HepG2 (cell line): ENCODE measurements around the gene ZNF214. TPM values are rescaled to one million over a fixed set of nuclear protein-coding genes. Genes with fewer than 3 reads are reported as not detected.

Experiments
- ATAC-seq: fragments of 200-7000 bp; cut with Tn5 transposase; 3 replicates; pipeline ENCODE4 v1.9.1; 2020; ENCODE audit warnings: mild to moderate bottlenecking, moderate library complexity
- BruUV-seq: library from RNA; stranded (reverse); fragments of 400-500 nt; replicated peaks from 2 replicates; lab custom pipeline; 2021; lab: Mats Ljungman, UMichigan
- CTCF ChIA-PET: fragments of 300-600 bp; formaldehyde crosslinking; extraction: SDS; loops from one replicate; lab custom pipeline; 2021; ENCODE audit warnings: low total read pairs, inconsistent platforms, low intra/inter-chr PET ratio; lab: Yijun Ruan, JAX
- POLR2A ChIA-PET: fragments of 350-600 bp; sonication (Branson Sonifier 250); formaldehyde crosslinking; loops from one replicate; lab custom pipeline; 2020; ENCODE audit warnings: antibody characterized with exemption, inconsistent platforms; lab: Yijun Ruan, JAX
- DNase-seq: peaks from one replicate; pipeline ENCODE4 v3.0.0-alpha.2; 2015; ENCODE audit warnings: low spot score
- FAIRE-seq: peaks from 3 replicates; lab custom pipeline; 2011; peaks lifted over from hg19 to GRCh38; lab: Jason Lieb, UNC
- H2AFZ ChIP-seq: one replicate; pipeline ENCODE4 v1.6.1; 2011; ENCODE audit warnings: low read length, inconsistent platforms
- H3K27ac ChIP-seq: fragments of 300-600 bp; 3 replicates; pipeline ENCODE4 v1.8.0; 2011; ENCODE audit warnings: mixed run types, mild to moderate bottlenecking, mixed read lengths, low read length, inconsistent platforms; ENCODE audit not compliant: insufficient read depth; ENCODE audit errors: extremely low read length
- H3K27me3 ChIP-seq, 2 experiments: fragments of 200-600 bp in 1 of 2; 2 replicates in 1 of 2; 3 replicates in 1 of 2; pipeline versions ENCODE4 v1.6.0 to v1.8.0; 2011; ENCODE audit warnings: low read length in 2 of 2, mild to moderate bottlenecking in 2 of 2, moderate library complexity in 2 of 2, inconsistent platforms in 1 of 2; ENCODE audit not compliant: insufficient read depth in 2 of 2, control insufficient read depth in 1 of 2
- H3K36me3 ChIP-seq, 2 experiments: fragments of 200-600 bp in 1 of 2; replicated peaks in 1 of 2; 2 replicates in 1 of 2; 3 replicates in 1 of 2; pipeline versions ENCODE4 v1.5.1 to v1.8.0; 2011; ENCODE audit warnings: low read length in 2 of 2, inconsistent platforms in 1 of 2; ENCODE audit not compliant: insufficient read depth in 2 of 2, control insufficient read depth in 1 of 2
- H3K4me1 ChIP-seq: 2 replicates; pipeline ENCODE4 v1.5.1; 2012; ENCODE audit warnings: low read length, inconsistent platforms; ENCODE audit not compliant: insufficient read depth
- H3K4me2 ChIP-seq: 2 replicates; pipeline ENCODE4 v1.6.0; 2011; ENCODE audit warnings: low read depth, low read length, inconsistent platforms
- H3K4me3 ChIP-seq, 3 experiments: fragments of 200-600 bp in 1 of 3; sonication (generic), shearing (Covaris generic) in 1 of 3; replicated peaks in 1 of 3; 2 replicates each; pipeline ENCODE4 v1.5.1; 2011 to 2016; ENCODE audit warnings: low read length in 3 of 3, inconsistent platforms in 2 of 3, low read depth in 2 of 3, mild to moderate bottlenecking in 2 of 3, control low read depth in 1 of 3, mixed read lengths in 1 of 3; ENCODE audit not compliant: insufficient read depth in 1 of 3
- H3K79me2 ChIP-seq: one replicate; pipeline ENCODE4 v1.6.1; 2011; ENCODE audit warnings: low read length, inconsistent platforms; ENCODE audit not compliant: insufficient read depth
- H3K9ac ChIP-seq: 2 replicates; pipeline ENCODE4 v1.6.0; 2011; ENCODE audit warnings: mild to moderate bottlenecking, low read depth, low read length, inconsistent platforms; ENCODE audit not compliant: insufficient read depth
- H3K9me3 ChIP-seq: 2 replicates; pipeline ENCODE4 v1.5.1; 2012; ENCODE audit warnings: mild to moderate bottlenecking, low read length
- H4K20me1 ChIP-seq: 2 replicates; pipeline ENCODE4 v1.6.0; 2011; ENCODE audit warnings: inconsistent platforms, mild to moderate bottlenecking, low read length, moderate library complexity; ENCODE audit not compliant: insufficient read depth
- HOXA9 ChIP-seq: sonication (generic); formaldehyde crosslinking; IDR thresholded peaks from 2 replicates; pipeline ENCODE4 v1.8.1; 2022; ENCODE audit warnings: missing genetic modification reagents, mild to moderate bottlenecking, moderate library complexity, borderline replicate concordance
- MAFF ChIP-seq: IDR thresholded peaks from 2 replicates; pipeline ENCODE4 v1.6.1; 2011; ENCODE audit warnings: low read depth, low read length, improper control_type of control experiment
- MAFK ChIP-seq, 2 experiments: IDR thresholded peaks in 1 of 2; conservative IDR thresholded peaks in 1 of 2; 2 replicates each; pipeline ENCODE4 v1.6.1; 2011; ENCODE audit warnings: improper control_type of control experiment in 2 of 2, low read length in 2 of 2
- MTF1 ChIP-seq: sonication (generic); formaldehyde crosslinking; IDR thresholded peaks from 2 replicates; pipeline ENCODE4 v1.5.0; 2020; ENCODE audit warnings: missing genetic modification reagents
- PAX8 ChIP-seq: sonication (generic); formaldehyde crosslinking; IDR thresholded peaks from 2 replicates; pipeline ENCODE4 v1.8.0; 2022; ENCODE audit warnings: mild to moderate bottlenecking, missing genetic modification reagents, borderline replicate concordance
- SMYD3 ChIP-seq: sonication (generic); formaldehyde crosslinking; IDR thresholded peaks from 2 replicates; pipeline ENCODE4 v1.8.1; 2023; ENCODE audit warnings: mild to moderate bottlenecking, missing genetic modification reagents
- THAP9 ChIP-seq: sonication (generic); formaldehyde crosslinking; IDR thresholded peaks from 2 replicates; pipeline ENCODE4; 2020; ENCODE audit warnings: missing genetic modification reagents, mild to moderate bottlenecking, borderline replicate concordance
- TMF1 ChIP-seq: sonication (generic); formaldehyde crosslinking; IDR thresholded peaks from 2 replicates; pipeline ENCODE4 v1.8.1; 2022; ENCODE audit warnings: low read depth, missing genetic modification reagents
- ZNF235 ChIP-seq: sonication (generic); formaldehyde crosslinking; IDR thresholded peaks from 2 replicates; pipeline ENCODE4 v1.8.1; 2023; ENCODE audit warnings: mild to moderate bottlenecking, missing genetic modification reagents, borderline replicate concordance
- ZNF34 ChIP-seq: sonication (generic); formaldehyde crosslinking; IDR thresholded peaks from 2 replicates; pipeline ENCODE4 v1.4.0; 2020; ENCODE audit warnings: mild to moderate bottlenecking, missing genetic modification reagents, borderline replicate concordance
- ZNF619 ChIP-seq: sonication (generic); formaldehyde crosslinking; IDR thresholded peaks from 2 replicates; pipeline ENCODE4 v1.4.0; 2020; ENCODE audit warnings: mild to moderate bottlenecking, missing genetic modification reagents
- ZNF775 ChIP-seq: sonication (generic); formaldehyde crosslinking; IDR thresholded peaks from 2 replicates; pipeline ENCODE4 v1.4.0; 2020; ENCODE audit warnings: missing genetic modification reagents, mild to moderate bottlenecking, moderate library complexity, borderline replicate concordance
- ZSCAN31 ChIP-seq: sonication (generic); formaldehyde crosslinking; IDR thresholded peaks from 2 replicates; pipeline ENCODE4 v1.5.0; 2020; ENCODE audit warnings: low read depth, mild to moderate bottlenecking, missing genetic modification reagents
- WGBS: methylation state at CpG from one replicate; pipeline ENCODE4 v1.1.6; 2017; ENCODE audit warnings: low lambda C conversion rate; 5-methylcytosine and 5-hydroxymethylcytosine counted together
- in situ Hi-C: cut with HindIII; loops from 2 replicates; pipeline ENCODE4 v1.10.0; 2017; ENCODE audit warnings: low pct_unique_long_range_greater_than_20kb; ENCODE audit not compliant: extremely low pct_ligation_motif_present
- intact Hi-C: fragments of 100-400 bp; cut with micrococcal nuclease; formaldehyde crosslinking; loops from one replicate; pipeline ENCODE4 v1.10.0; 2022; ENCODE audit not compliant: unreplicated experiment
- polyA plus RNA-seq, 8 experiments: library from polyadenylated mRNA; depleted of rRNA in 3 of 8; stranded (reverse) in 7 of 8; unstranded in 1 of 8; fragments of >200 nt; fragmentation: Illumina TruSeq in 4 of 8; extraction: Trizol in 4 of 8; gene quantifications; 2 replicates each; pipeline versions ENCODE4 v1.2.1 to v1.2.3, GENCODE V29; 2011 to 2016; ENCODE audit warnings: low read depth in 4 of 8, missing spikeins in 1 of 8, mixed read lengths in 1 of 8; ENCODE audit not compliant: insufficient read depth in 1 of 8
- total RNA-seq, 5 experiments: library from RNA; depleted of rRNA; stranded (reverse); fragments of >200 nt; fragmentation: Illumina TruSeq; extraction: Trizol; gene quantifications; 2 replicates each; pipeline ENCODE4 v1.2.3, GENCODE V29; 2016; ENCODE audit warnings: low read depth in 1 of 5

Gene ZNF214
- total and polyA plus RNA-seq, 2 of the 13 experiments (the other 11 are each of a cell fraction or from before 2014, with no cell fraction given): 0.28 to 1.9 TPM

GRCh38 chr11:7028141-7028540 lies 8.0 kb upstream of the ZNF214 start:
- ChIA-PET CTCF (no interaction called here), POLR2A (no interaction called here)
- 2% methylated on average over 3 of the region's 3 CpGs for WGBS
- intact Hi-C loops (no loop called here), in situ Hi-C loops (no loop called here)
- no peaks in the 10 kb centered on the region for H3K4me1 ChIP-seq
- H3K27me3 ChIP-seq: peaks cover 0 to 8% of the 10 kb centered on the region in 2 experiments; a peak in 2 of 5 replicates
- FAIRE-seq: no peak
- no peak for ATAC-seq
- TF ChIP-seq MTF1 (no peak), ZNF34 (CRISPR knock-in tag) (no peak), ZNF235 (no peak), HOXA9 (CRISPR knock-in tag) (no peak), MAFF (peak; percentile 54), SMYD3 (CRISPR knock-in tag) (no peak), PAX8 (CRISPR knock-in tag) (no peak), THAP9 (CRISPR knock-in tag) (no peak), ZNF775 (CRISPR knock-in tag) (no peak), MAFK (conservative IDR thresholded peaks at IDR 0.05 in 1 of 2, IDR thresholded peaks at IDR 0.05 in 1 of 2; ENCODE audit: low read length in 2 of 2) (peak; percentile 62 to 81), ZNF619 (CRISPR knock-in tag) (no peak), ZSCAN31 (CRISPR knock-in tag) (no peak), TMF1 (CRISPR knock-in tag) (no peak)
- no peaks in the 10 kb centered on the region for H3K79me2 ChIP-seq
- DNase-seq: no peak
- H3K9me3 ChIP-seq: no peaks in the 10 kb centered on the region
- H4K20me1 ChIP-seq: no peaks in the 10 kb centered on the region
- H3K36me3 ChIP-seq: no peaks in the 10 kb centered on the region
- H2AFZ ChIP-seq: no peak overlapping the region
- no peak overlapping the region for H3K27ac ChIP-seq
- no peak overlapping the region for H3K4me2 ChIP-seq
- no peak overlapping the region for H3K4me3 ChIP-seq
- no TSS peak for BruUV-seq
- no peak overlapping the region for H3K9ac ChIP-seq
